Activated CD4-positive, alpha-beta T cell treated with anti-CD3 and anti-CD28 coated beads, Interleukin-2, amount 10 ng/mL, durations not matched to agents 24 days and 14 days (primary cell): ENCODE measurements around the gene ZDHHC24. TPM values are rescaled to one million over a fixed set of nuclear protein-coding genes. Genes with fewer than 3 reads are reported as not detected.

Experiments
- DNase-seq: peaks from one replicate; pipeline ENCODE4 v3.0.0; 2022
- H3K27ac Mint-ChIP-seq: one replicate; pipeline ENCODE4 v1.8.0; 2022; ENCODE audit warnings: mild to moderate bottlenecking, mixed read lengths
- H3K27me3 Mint-ChIP-seq: one replicate; pipeline ENCODE4 v1.8.0; 2022; ENCODE audit warnings: mixed read lengths
- H3K36me3 Mint-ChIP-seq: one replicate; pipeline ENCODE4 v1.8.0; 2022; ENCODE audit warnings: low read depth, mild to moderate bottlenecking, mixed read lengths
- H3K4me1 Mint-ChIP-seq: one replicate; pipeline ENCODE4 v1.8.0; 2021; ENCODE audit warnings: mixed read lengths
- H3K4me3 Mint-ChIP-seq: one replicate; pipeline ENCODE4 v1.8.0; 2022; ENCODE audit warnings: mild to moderate bottlenecking, moderate library complexity, mixed read lengths
- H3K9me3 Mint-ChIP-seq: one replicate; pipeline ENCODE4 v1.8.0; 2021; ENCODE audit warnings: mixed read lengths
- intact Hi-C: fragments of 100-400 bp; cut with micrococcal nuclease; formaldehyde crosslinking; loops from one replicate; pipeline ENCODE4 v1.15.1; 2023
- total RNA-seq: library from RNA; stranded (reverse); gene quantifications from 2 replicates; pipeline ENCODE4 v1.2.3, GENCODE V29; 2022

ZDHHC24 gene
- total RNA-seq, 1 donor from 2014 or later, result 12.2 TPM

- Mint-ChIP-seq H3K9me3 (no peaks in the 10 kb centered on the region), H3K4me1 (peaks cover 6% of the 10 kb centered on the region), H3K4me3 (no peak overlapping the region), H3K27ac (no peak overlapping the region), H3K27me3 (peaks cover 11% of the 10 kb centered on the region), H3K36me3 (no peaks in the 10 kb centered on the region)
- DNase-seq, result no peak
- intact Hi-C loops, result no loop called here
Measured at GRCh38 chr11:66561178-66561974, 15.5 kb upstream of the ZDHHC24 start.

- Mint-ChIP-seq H3K27ac (no peak overlapping the region), H3K4me1 (peaks cover 3% of the 10 kb centered on the region), H3K27me3 (peaks cover 9% of the 10 kb centered on the region), H3K36me3 (no peaks in the 10 kb centered on the region), H3K9me3 (no peaks in the 10 kb centered on the region), H3K4me3 (no peak overlapping the region)
- intact Hi-C loops, result no loop called here
- DNase-seq, result no peak
Measured at GRCh38 chr11:66559866-66560676, 14.2 kb upstream of the ZDHHC24 start.

GRCh38 chr11:66559142-66559865 is 13.5 kb upstream of the ZDHHC24 start:
- DNase-seq, result peak; percentile 71
- intact Hi-C loops, result no loop called here

GRCh38 chr11:66557733-66558326 is 12.0 kb upstream of the ZDHHC24 start:
- Mint-ChIP-seq H3K4me1 (peaks cover 3% of the 10 kb centered on the region), H3K9me3 (no peaks in the 10 kb centered on the region), H3K4me3 (no peak overlapping the region), H3K27ac (no peak overlapping the region), H3K36me3 (no peaks in the 10 kb centered on the region), H3K27me3 (peaks cover 9% of the 10 kb centered on the region)
- intact Hi-C loops, result no loop called here
- DNase-seq, result no peak

More at GRCh38 chr11:66559142-66559865, 13.5 kb upstream of the ZDHHC24 start:
- Mint-ChIP-seq H3K4me3 (no peak overlapping the region), H3K27me3 (peaks cover 9% of the 10 kb centered on the region), H3K27ac (no peak overlapping the region), H3K4me1 (peaks cover 3% of the 10 kb centered on the region), H3K9me3 (no peaks in the 10 kb centered on the region), H3K36me3 (no peaks in the 10 kb centered on the region)

GRCh38 chr11:66556086-66556485 is 10.2 kb upstream of the ZDHHC24 start:
- H3K4me1 Mint-ChIP-seq, result peaks cover 3% of the 10 kb centered on the region
- intact Hi-C loops, result no loop called here
- H3K27me3 Mint-ChIP-seq, result peaks cover 9% of the 10 kb centered on the region
- no peaks in the 10 kb centered on the region for H3K36me3 Mint-ChIP-seq
- no peak overlapping the region for H3K4me3 Mint-ChIP-seq
- no peak overlapping the region for H3K27ac Mint-ChIP-seq
- no peak for DNase-seq
- H3K9me3 Mint-ChIP-seq, result no peaks in the 10 kb centered on the region

DNA sequence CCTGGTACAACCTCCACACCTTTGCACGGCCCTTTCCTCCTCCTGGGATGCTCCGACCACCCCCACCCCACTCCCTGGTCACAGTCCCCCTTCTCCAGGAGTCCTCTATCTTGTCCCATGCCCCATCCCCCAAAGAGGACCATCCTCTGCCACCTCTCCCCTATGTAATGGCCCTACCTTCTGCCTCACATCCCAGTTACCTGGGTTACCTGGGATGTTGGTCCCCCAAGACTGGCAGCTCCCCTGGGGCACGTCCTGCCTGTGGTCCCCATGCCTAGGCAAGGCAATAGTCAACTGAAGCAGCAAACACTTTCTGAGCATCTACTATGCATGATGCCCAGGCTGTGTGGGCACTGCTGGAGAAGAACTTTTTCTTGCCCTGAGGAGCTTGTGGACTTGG is 9.6 kb upstream of the ZDHHC24 start:
- intact Hi-C loops, result no loop called here
- DNase-seq, result no peak
- Mint-ChIP-seq H3K27ac (no peak overlapping the region), H3K27me3 (peaks cover 9% of the 10 kb centered on the region), H3K9me3 (no peaks in the 10 kb centered on the region), H3K36me3 (no peaks in the 10 kb centered on the region), H3K4me1 (peaks cover 3% of the 10 kb centered on the region), H3K4me3 (no peak overlapping the region)

DNA sequence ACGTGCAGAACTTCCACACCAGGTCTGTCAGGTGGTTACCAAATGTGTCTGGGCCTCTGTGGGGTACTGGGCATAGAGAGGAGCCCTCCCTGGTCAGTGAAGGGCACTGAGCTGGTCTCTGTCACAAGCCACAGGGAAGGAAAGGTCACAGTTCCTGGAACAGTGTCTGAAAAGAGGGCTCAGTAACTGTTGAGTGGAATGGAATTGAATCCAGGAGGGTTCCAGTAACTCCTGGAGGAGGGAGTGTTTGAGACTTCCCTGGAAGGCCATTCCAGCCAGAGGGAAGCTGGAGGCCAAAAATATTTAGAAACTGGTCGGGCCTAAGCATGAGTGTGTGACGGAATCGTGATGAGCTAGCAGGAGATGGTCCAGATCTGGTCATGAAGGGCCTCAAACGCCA is 8.8 kb upstream of the ZDHHC24 start:
- H3K27me3 Mint-ChIP-seq, result peaks cover 13% of the 10 kb centered on the region
- no peaks in the 10 kb centered on the region for H3K36me3 Mint-ChIP-seq
- peaks cover 3% of the 10 kb centered on the region for H3K4me1 Mint-ChIP-seq
- no peak overlapping the region for H3K27ac Mint-ChIP-seq
- H3K4me3 Mint-ChIP-seq, result no peak overlapping the region
- intact Hi-C loops, result no loop called here
- no peak for DNase-seq
- H3K9me3 Mint-ChIP-seq, result no peaks in the 10 kb centered on the region

DNA sequence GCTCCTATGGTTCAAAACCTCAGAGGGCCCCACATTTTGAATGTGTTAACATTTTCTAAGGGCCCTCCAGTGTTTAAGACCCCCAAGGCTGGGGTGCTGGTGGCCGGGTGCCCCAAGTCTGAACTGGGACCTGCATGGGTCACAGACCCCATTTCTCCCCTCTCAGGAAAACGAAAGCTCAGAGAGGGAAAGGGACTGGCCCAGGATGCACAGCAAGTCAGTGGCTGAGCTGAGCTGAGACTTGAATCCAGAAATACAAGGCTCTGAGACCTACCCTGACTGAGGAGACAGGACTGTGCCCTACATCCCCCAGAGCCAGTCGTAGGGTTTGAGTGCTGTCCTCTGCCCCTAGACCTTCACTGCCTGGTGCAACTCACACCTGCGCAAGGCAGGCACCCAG is 5.0 kb upstream of the ZDHHC24 start:
- H3K27me3 Mint-ChIP-seq, result peaks cover 15% of the 10 kb centered on the region
- H3K36me3 Mint-ChIP-seq, result no peaks in the 10 kb centered on the region
- H3K4me1 Mint-ChIP-seq, result peaks cover 2% of the 10 kb centered on the region
- no peak for DNase-seq
- no peaks in the 10 kb centered on the region for H3K9me3 Mint-ChIP-seq
- H3K4me3 Mint-ChIP-seq, result no peak overlapping the region
- intact Hi-C loops, result no loop called here
- no peak overlapping the region for H3K27ac Mint-ChIP-seq

DNA sequence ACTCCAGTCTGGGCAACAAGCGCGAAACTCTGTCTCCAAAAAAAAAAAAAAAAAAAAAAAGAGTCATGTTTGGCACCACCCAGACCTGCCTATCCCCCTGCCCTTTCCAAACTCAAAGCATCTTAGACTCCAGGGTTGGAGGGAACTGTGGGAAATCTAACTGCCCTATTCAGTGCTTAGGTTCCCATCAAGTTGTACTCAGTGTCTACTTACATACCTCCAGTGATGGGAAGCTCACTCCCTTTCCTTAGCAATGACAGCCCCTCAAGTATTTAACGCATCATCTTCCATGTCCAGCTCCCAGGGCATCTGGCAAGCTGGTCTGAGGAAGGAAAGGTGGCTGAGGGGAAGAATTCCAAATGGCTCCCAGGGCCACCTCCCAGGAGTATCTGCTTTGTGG is 3.8 kb upstream of the ZDHHC24 start:
- Mint-ChIP-seq H3K27me3 (peaks cover 13% of the 10 kb centered on the region), H3K4me3 (no peak overlapping the region), H3K4me1 (peaks cover 5% of the 10 kb centered on the region), H3K36me3 (no peaks in the 10 kb centered on the region), H3K27ac (no peak overlapping the region), H3K9me3 (no peaks in the 10 kb centered on the region)
- no peak for DNase-seq
- intact Hi-C loops, result no loop called here

DNA sequence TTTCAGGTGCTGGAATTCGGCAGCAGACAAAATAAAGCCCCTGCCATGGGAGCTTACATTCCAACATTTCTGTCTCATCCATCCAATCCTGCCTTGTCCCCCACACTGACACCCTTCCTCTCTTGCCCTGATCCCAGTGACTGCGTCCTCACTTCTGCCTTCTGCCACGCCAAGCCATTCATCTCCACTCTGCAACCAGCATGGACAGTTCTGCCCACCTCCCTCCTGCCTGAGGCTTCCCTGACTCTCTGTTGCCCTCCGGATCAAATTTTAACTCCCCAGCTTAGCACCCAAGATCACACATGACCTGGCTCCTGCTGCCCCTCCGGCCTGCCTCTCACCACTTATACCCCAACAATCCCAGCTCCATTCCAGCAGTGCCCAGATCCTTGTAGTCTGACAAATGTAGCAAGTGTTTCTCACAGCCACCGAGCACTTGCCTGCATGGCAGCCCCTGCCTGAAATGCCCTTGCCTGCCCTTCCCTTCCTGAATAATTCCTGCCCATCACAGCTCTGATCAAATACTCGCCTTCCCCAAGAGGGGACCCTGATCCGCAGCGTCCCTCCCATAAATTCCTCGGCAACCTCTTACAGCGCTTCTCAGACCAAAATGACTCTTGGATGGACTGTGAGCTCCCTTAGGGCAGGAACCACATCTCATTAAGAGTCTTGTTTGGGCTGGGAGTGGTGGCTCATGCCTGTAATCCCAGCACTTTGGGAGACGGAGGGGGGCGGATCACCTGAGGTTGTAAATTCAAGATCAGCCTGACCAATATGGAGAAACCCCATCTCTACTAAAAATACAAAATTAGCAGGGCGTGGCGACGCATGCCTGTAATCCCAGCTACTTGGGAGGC is 3.2 kb upstream of the ZDHHC24 start:
- Mint-ChIP-seq H3K27ac (no peak overlapping the region), H3K27me3 (peaks cover 13% of the 10 kb centered on the region), H3K4me1 (peaks cover 10% of the 10 kb centered on the region), H3K4me3 (no peak overlapping the region), H3K9me3 (no peaks in the 10 kb centered on the region), H3K36me3 (no peaks in the 10 kb centered on the region)
- DNase-seq, result no peak
- intact Hi-C loops, result no loop called here

- Mint-ChIP-seq H3K4me3 (no peak overlapping the region), H3K36me3 (peaks cover 4% of the 10 kb centered on the region), H3K9me3 (no peaks in the 10 kb centered on the region), H3K4me1 (peaks cover 15% of the 10 kb centered on the region), H3K27me3 (peaks cover 13% of the 10 kb centered on the region), H3K27ac (no peak overlapping the region)
- DNase-seq, result no peak
- intact Hi-C loops, result no loop called here
Measured at GRCh38 chr11:66548041-66548440, 2.2 kb upstream of the ZDHHC24 start.

- H3K4me3 Mint-ChIP-seq, result no peak overlapping the region
- intact Hi-C loops, result loop anchor here (2.0 kb wide), 1 partner anchor 45 kb away; the partner anchor contains the start of genes CCDC87 and CCS
- peaks cover 15% of the 10 kb centered on the region for H3K4me1 Mint-ChIP-seq
- H3K27me3 Mint-ChIP-seq, result peaks cover 13% of the 10 kb centered on the region
- peaks cover 5% of the 10 kb centered on the region for H3K36me3 Mint-ChIP-seq
- no peak overlapping the region for H3K27ac Mint-ChIP-seq
- no peak for DNase-seq
- H3K9me3 Mint-ChIP-seq, result no peaks in the 10 kb centered on the region
Measured at GRCh38 chr11:66547662-66548009, 1.8 kb upstream of the ZDHHC24 start.
